H7 (cell line): ENCODE results near the gene SLC7A10. TPM values are rescaled to one million over a fixed set of nuclear protein-coding genes. Genes with fewer than 3 reads are reported as not detected.
"Not testable (repeated sequence)": the region's sequence is repeated elsewhere in the genome, so short reads cannot be mapped to it uniquely, and the experiment has no call there.

Source experiments
- DNase-seq: peaks from one replicate; pipeline ENCODE4 v3.0.0; 2012
- H3K27me3 ChIP-seq: 2 replicates; pipeline ENCODE4 v1.6.0; 2011; ENCODE audit warnings: mild to moderate bottlenecking, low read length; ENCODE audit not compliant: control insufficient read depth, insufficient read depth
- H3K36me3 ChIP-seq: replicated peaks from 2 replicates; pipeline ENCODE4 v1.5.1; 2011; ENCODE audit warnings: low read length; ENCODE audit not compliant: control insufficient read depth, insufficient read depth
- H3K4me3 ChIP-seq: 2 replicates; pipeline ENCODE4 v1.5.1; 2011; ENCODE audit warnings: low read depth, mild to moderate bottlenecking, control low read depth, low read length, moderate library complexity; ENCODE audit not compliant: insufficient read depth
- total RNA-seq: library from RNA; depleted of rRNA; stranded (reverse); fragments of >200 nt; shearing (Covaris generic); gene quantifications from 2 replicates; pipeline ENCODE4 v1.2.3, GENCODE V29; 2014

The SLC7A10 gene
- total RNA-seq, 1 experiment from 2014 or later: 3.0 TPM

DNA sequence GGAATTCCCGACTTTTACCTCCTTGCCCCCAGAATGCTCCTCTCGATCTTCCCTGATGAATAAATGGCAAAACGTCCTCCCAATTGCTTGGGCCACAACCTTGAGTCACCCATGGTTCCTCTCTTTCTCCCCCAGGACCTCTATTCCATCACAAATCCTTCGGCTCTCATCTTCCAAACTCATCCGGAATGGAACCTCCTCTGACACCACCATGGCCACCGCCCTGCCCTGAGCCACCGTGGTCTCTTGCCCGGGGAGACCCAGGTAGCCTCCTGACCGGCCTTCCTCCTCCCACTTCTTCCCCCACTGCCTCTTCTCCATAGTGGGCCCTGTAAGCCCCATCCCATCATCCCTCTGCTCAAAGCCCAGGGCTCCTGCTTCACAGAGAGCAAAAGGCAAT lies 4.9 kb downstream of the SLC7A10 start:
- Histone ChIP-seq H3K27me3 (peaks cover 17% of the 10 kb centered on the region), H3K4me3 (no peak overlapping the region), H3K36me3 (no peaks in the 10 kb centered on the region)
- no peak for DNase-seq

DNA sequence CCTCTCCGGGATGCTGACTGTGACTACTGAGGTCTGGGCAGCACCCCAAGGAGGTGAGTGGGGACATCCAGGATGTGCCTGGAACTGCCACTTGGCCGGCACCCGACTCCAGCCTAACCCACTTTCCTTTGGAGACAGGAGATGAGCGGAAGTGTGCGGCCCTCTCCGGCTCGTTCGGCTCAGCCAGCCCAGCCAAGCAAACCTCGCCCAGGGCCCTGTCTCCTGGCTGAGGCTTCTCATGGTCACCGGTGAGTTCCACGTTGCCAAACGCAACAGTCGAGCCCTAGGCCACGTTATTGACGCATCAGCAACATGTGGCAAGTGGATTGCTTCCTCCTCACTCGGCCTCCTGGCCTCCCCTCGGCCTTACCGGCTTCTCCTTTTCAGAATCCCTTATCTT lies 5.5 kb downstream of the SLC7A10 start:
- Histone ChIP-seq H3K27me3 (peaks cover 13% of the 10 kb centered on the region), H3K36me3 (no peaks in the 10 kb centered on the region), H3K4me3 (no peak overlapping the region)
- DNase-seq: no peak

- H3K4me3 ChIP-seq: no peak overlapping the region
- peak; percentile 89 for DNase-seq
- no peaks in the 10 kb centered on the region for H3K36me3 ChIP-seq
- H3K27me3 ChIP-seq: peaks cover 5% of the 10 kb centered on the region
Measured at GRCh38 chr19:33219261-33219815, 6.3 kb downstream of the SLC7A10 start.

- Histone ChIP-seq H3K36me3 (no peaks in the 10 kb centered on the region), H3K27me3 (no peaks in the 10 kb centered on the region; the same call in 1 of the 2 replicates), H3K4me3 (no peak overlapping the region)
- no peak for DNase-seq
Measured at GRCh38 chr19:33217881-33218280, 7.8 kb downstream of the SLC7A10 start.

- no peaks in the 10 kb centered on the region for H3K27me3 ChIP-seq
- DNase-seq: peak; percentile 89
Measured at GRCh38 chr19:33216198-33216830, 9.3 kb downstream of the SLC7A10 start.

DNA sequence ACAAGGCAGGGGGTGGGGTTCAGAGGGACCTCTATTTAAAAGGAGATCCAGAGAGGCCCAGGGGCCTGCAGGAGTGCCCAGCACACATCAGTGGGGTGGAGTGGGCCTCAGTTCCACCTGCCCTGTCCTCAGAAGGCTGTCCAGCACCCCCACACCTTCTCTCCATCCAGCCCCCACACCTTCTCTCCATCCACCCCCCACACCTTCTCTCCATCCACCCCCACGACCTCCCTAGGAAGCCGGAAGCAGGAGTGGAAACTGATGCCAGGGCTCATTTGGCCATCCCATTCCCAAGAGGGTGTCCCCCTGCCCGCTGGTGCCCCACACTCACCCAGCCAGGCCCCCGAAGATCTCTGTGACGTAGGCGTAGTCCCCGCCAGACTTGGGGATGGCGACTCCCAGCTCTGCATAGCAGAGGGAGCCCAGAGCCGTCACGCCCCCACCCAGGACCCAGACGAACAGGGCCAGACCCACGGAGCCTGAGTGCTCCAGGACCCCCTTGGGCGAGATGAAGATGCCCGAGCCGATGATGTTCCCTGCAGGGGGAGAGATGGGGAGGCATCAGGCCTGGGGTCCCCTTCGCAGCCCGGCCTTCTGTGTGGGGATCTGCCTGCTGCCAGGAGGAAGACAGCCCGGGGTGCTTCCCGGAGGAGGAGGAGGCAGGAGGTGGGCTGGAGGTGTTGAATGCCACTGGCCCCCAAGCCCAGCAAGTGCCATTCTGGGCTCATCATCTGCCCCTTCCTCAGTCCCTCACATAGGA lies 10.0 kb downstream of the SLC7A10 start:
- no peaks in the 10 kb centered on the region for H3K27me3 ChIP-seq
- H3K36me3 ChIP-seq: no peaks in the 10 kb centered on the region
- no peak overlapping the region for H3K4me3 ChIP-seq
- no peak for DNase-seq

More at GRCh38 chr19:33216198-33216830, 9.3 kb downstream of the SLC7A10 start:
- H3K4me3 ChIP-seq: no peak overlapping the region
- no peaks in the 10 kb centered on the region for H3K36me3 ChIP-seq

GRCh38 chr19:33214596-33214995 lies 11.1 kb downstream of the SLC7A10 start:
- no peaks in the 10 kb centered on the region for H3K36me3 ChIP-seq
- H3K27me3 ChIP-seq: no peaks in the 10 kb centered on the region
- H3K4me3 ChIP-seq: no peak overlapping the region
- DNase-seq: peak; percentile 89

- H3K27me3 ChIP-seq: no peaks in the 10 kb centered on the region
- no peak overlapping the region for H3K4me3 ChIP-seq
- DNase-seq: peak; percentile 60
- no peaks in the 10 kb centered on the region for H3K36me3 ChIP-seq
Measured at GRCh38 chr19:33212436-33213172, 13.0 kb downstream of the SLC7A10 start.

DNA sequence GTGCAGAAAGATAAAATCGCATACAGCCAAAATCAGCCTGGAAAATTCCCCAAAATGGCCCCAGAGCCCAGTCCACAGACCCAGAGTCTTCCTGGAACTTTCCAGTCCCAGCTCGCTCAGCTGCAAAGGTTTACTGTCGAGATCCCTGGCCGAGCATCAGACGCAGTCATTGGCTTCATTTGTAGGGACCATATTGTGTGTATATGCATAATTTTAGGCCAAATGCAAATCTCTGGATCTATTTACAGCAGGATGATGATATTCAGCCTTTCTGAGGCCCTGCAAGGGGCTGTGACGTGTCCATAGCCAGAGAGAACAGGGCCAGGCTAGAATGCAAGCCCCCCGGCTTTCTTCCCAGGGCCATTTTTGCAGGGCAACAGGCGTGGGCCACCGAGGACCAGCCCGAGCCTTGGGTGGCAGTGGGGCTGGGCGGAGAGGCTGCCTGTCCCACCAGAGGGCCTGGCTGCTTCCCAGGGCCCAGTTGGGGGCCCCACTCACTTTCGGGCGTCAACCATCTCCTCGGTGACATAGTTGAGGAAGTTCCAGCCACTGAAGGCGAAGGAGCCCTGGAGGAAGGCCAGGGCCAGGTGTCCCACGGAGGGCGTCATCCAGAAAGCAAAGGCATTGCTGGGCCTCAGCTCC lies 13.7 kb downstream of the SLC7A10 start:
- peak; percentile 49 for DNase-seq
- H3K36me3 ChIP-seq: no peaks in the 10 kb centered on the region

GRCh38 chr19:33210266-33210940 lies 15.2 kb downstream of the SLC7A10 start:
- H3K36me3 ChIP-seq: no peaks in the 10 kb centered on the region
- DNase-seq: peak; percentile 65
- H3K4me3 ChIP-seq: no peak overlapping the region
- no peaks in the 10 kb centered on the region for H3K27me3 ChIP-seq

More for the DNA sequence above, 13.7 kb downstream of the SLC7A10 start:
- no peak overlapping the region for H3K4me3 ChIP-seq
- H3K27me3 ChIP-seq: no peaks in the 10 kb centered on the region

DNA sequence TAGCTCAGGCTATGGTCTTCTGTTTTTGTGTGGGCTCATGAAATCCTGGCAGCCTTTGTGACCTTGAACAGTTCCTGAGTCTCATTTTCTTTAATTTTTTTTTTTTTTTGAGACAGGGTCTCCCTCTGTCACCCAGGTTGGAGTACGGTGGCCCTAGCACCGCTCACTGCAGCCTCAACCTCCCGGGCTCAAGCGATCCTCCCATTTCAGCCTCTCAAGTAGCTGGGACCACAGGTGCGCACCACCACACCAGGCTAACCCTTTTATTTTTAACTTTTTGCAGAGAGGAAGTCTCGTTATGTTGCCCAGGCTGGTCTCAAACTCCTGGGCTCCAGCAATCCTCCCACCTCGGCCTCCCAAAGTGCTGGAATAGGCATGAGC lies 15.8 kb downstream of the SLC7A10 start:
- not testable (repeated sequence) for DNase-seq

GRCh38 chr19:33208904-33209849 lies 16.5 kb downstream of the SLC7A10 start:
- H3K4me3 ChIP-seq: no peak overlapping the region
- no peak for DNase-seq
- no peaks in the 10 kb centered on the region for H3K27me3 ChIP-seq
- H3K36me3 ChIP-seq: no peaks in the 10 kb centered on the region

More for the DNA sequence above, 15.8 kb downstream of the SLC7A10 start:
- not testable (repeated sequence) for H3K36me3 ChIP-seq, H3K27me3 ChIP-seq, H3K4me3 ChIP-seq

GRCh38 chr19:33208371-33208895 lies 17.2 kb downstream of the SLC7A10 start:
- Histone ChIP-seq H3K36me3 (no peaks in the 10 kb centered on the region), H3K4me3 (no peak overlapping the region), H3K27me3 (no peaks in the 10 kb centered on the region)
- DNase-seq: no peak
